Ovary (tissue), 9 donors: ENCODE measurements around the gene RNGTT. TPM values are rescaled to one million over a fixed set of nuclear protein-coding genes. Genes with fewer than 3 reads are reported as not detected.

ENCODE experiments used
- DNase-seq, 5 donors: peaks; one replicate each; pipeline ENCODE4 v3.0.0-alpha.2; 2019 to 2020
- H3K27ac ChIP-seq, 2 donors: fragments of 200-600 bp; one replicate each; pipeline versions ENCODE4 v1.5.1 to v1.8.0; 2019 to 2022
- H3K27me3 ChIP-seq: fragments of 200-600 bp; one replicate; pipeline ENCODE4 v1.8.0; 2022
- H3K36me3 ChIP-seq: fragments of 200-600 bp; sonication (generic); one replicate; pipeline ENCODE4 v1.5.1; 2019
- H3K4me1 ChIP-seq: one replicate; pipeline ENCODE4 v1.8.1; 2013; ENCODE audit warnings: mild to moderate bottlenecking, moderate library complexity; ENCODE audit not compliant: insufficient read depth
- H3K4me3 ChIP-seq: fragments of 200-600 bp; sonication (generic); one replicate; pipeline ENCODE4 v1.5.1; 2017
- H3K9me3 ChIP-seq, 2 donors: fragments of 200-600 bp in 1 of 2; sonication (generic) in 1 of 2; one replicate each; pipeline versions ENCODE4 v1.5.1 to v1.8.1; 2013 to 2019; ENCODE audit warnings: mild to moderate bottlenecking in 1 of 2, moderate library complexity in 1 of 2
- CTCF ChIP-seq, 3 donors: fragments of 450-650 bp in 2 of 3; fragments of 200-600 bp in 1 of 3; IDR thresholded peaks; one replicate each; pipeline versions ENCODE4 v1.5.1 to v1.8.0; 2016 to 2022; ENCODE audit warnings: antibody characterized with exemption in 3 of 3, mild to moderate bottlenecking in 1 of 3
- EP300 ChIP-seq: sonication (generic); formaldehyde crosslinking; IDR thresholded peaks from one replicate; pipeline ENCODE4 v1.6.1; 2017; ENCODE audit warnings: antibody characterized with exemption
- POLR2A ChIP-seq: fragments of 450-650 bp; IDR thresholded peaks from one replicate; pipeline ENCODE4 v1.6.1; 2017; ENCODE audit warnings: antibody characterized with exemption, mild to moderate bottlenecking, moderate library complexity
- WGBS, 3 donors: extraction: QIAGEN DNeasy Blood & Tissue Kit in 1 of 3; methylation state at CpG; one replicate each; pipeline versions ENCODE4 v1.1.5 to v1.1.7; 2013 to 2017; 5-methylcytosine and 5-hydroxymethylcytosine counted together
- intact Hi-C, 4 donors: fragments of 100-400 bp; cut with DNase I; formaldehyde crosslinking; loops; one replicate each; pipeline versions ENCODE4 v1.11.0 to v1.15.1; 2022 to 2023
- polyA plus RNA-seq, 2 donors: library from polyadenylated mRNA; stranded (reverse); fragments of 200-250 nt in 1 of 2; fragments of 350-450 nt in 1 of 2; fragmentation: Illumina TruSeq in 1 of 2; extraction: RNeasy Lipid Tissue Mini Kit (QIAGEN cat#74804) in 1 of 2; gene quantifications; one replicate each; pipeline ENCODE4 v1.2.3, GENCODE V29; 2013 to 2014
- small RNA-seq: library from RNA; depleted of rRNA; stranded (forward); fragments of <200 nt; gene quantifications from one replicate; pipeline ENCODE3, GENCODE V24; 2016
- total RNA-seq, 7 donors: library from RNA; depleted of rRNA in 2 of 7; stranded (reverse); fragments of >200 nt in 2 of 7; fragmentation: NEBNext Ultra II Directional in 3 of 7; extraction: Animal tissue kit (Norgen Biotek cat#: 25700) in 3 of 7; gene quantifications; one replicate each; pipeline versions ENCODE4 v1.1.0 to v1.2.4, GENCODE V29; 2016 to 2023
- donor health status: DM: no; HTN: no; CAD: no; lungs with moderate emphysema.
- donor health status: DM: no; HTN: no; CAD: no.
- donor health status: Bipolar disorder and iron deficiency.
- donor health status: DM: yes; HTN: yes; CAD: no.
- donor health status: DM: no; HTN: no; CAD: no.
- donor health status: DM: yes; HTN: yes; CAD: no.

The RNGTT gene
- total and polyA plus RNA-seq, 9 donors, result 3.9 to 17.9 (median 10.5) TPM

DNA sequence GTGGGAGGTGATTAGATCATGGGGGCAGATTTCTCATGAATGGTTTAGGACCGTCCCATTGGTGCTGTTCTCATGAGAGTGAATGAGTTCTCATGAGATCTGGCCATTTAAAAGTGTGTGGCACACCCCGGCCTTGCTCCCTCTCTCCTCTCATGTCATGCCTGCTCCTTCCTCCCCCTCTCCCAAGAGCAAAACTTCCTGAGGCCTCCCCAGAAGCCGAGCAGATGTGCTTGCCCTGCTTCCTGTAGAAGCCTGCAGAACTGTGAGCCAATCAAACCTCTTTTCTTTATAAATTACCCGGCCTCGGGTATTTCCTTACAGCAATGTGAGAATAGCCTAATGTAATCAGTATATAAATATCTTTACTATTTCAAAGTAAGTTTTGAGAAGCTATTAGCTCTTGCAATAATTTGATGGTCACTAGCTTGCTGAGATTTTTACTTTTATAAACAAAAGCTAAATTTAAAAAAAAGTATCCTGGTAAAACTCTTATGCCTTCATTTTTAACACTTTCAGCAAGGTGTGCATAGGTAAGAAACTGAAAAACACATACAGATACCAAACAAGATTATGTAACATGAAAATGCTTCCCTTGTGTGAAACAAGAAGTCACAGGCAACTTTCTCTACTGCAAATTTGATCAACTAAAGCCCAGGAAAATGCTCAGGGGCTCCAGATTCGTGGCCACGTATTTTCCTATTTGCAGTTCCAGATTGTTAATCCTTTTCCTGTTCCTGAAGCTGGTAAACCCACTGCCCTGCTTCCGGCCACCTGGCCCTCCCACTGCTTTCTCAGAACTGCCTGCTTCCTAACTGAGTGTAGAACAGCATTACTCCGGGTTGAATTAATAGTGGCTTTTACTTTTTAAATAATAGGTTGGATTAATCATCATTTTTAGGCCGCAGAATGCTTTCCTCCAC, 402.1 kb downstream of the RNGTT start:
- Histone ChIP-seq H3K4me3 (no peak overlapping the region), H3K9me3 (no peaks in the 10 kb centered on the region), H3K4me1 (peaks cover 2% of the 10 kb centered on the region), H3K27me3 (no peaks in the 10 kb centered on the region), H3K36me3 (no peaks in the 10 kb centered on the region), H3K27ac (peak overlapping the region in 1 of 2 donors; percentile 57)
- peak in 1 of 5 donors; percentile 41 for DNase-seq
- TF ChIP-seq CTCF (IDR thresholded peaks at IDR 0.05) (no peak), EP300 (no peak), POLR2A (no peak)
- intact Hi-C loops, result no loop called here
- WGBS, 3 donors, result 17 to 31% (median 21%) methylated on average over 10 of the region's 10 CpGs

Small RNAs within 50 kb of the gene (small RNA-seq; reads per million reads assigned to genes)
- not detected for gene AL079342.1
- not detected for gene RF00045

Other genes with a start within 250 kb of the RNGTT start
- gene PNRC1, start 117.1 kb upstream of the RNGTT start, total RNA-seq, result 100 to 1,000 TPM; 311 to 507 (median 427) TPM
- 100 to 1,000 TPM; 152 to 239 TPM for gene PNRC1, start 117.1 kb upstream of the RNGTT start, polyA plus RNA-seq
- gene SRSF12, start 154.5 kb upstream of the RNGTT start, total RNA-seq, result 1 to 10 TPM in 6 of 7 donors, under 1 TPM in 1; 0.83 to 9.8 (median 3.2) TPM
- 1 to 10 TPM; 1.1 to 1.9 TPM for gene SRSF12, start 154.5 kb upstream of the RNGTT start, polyA plus RNA-seq
- gene PM20D2, start 182.4 kb upstream of the RNGTT start, total RNA-seq, result 10 to 100 TPM; 18.4 to 32.0 (median 27.7) TPM
- 10 to 100 TPM; 10.0 to 19.5 TPM for gene PM20D2, start 182.4 kb upstream of the RNGTT start, polyA plus RNA-seq